Stimulated activated naive CD4-positive, alpha-beta T cell (primary cell): ENCODE measurements around the gene EBF3.

Experiments
- DNase-seq, 6 experiments: peaks; one replicate each; lab custom pipeline; 2025; lab: John Stamatoyannopoulos, UW

EBF3 gene

DNA sequence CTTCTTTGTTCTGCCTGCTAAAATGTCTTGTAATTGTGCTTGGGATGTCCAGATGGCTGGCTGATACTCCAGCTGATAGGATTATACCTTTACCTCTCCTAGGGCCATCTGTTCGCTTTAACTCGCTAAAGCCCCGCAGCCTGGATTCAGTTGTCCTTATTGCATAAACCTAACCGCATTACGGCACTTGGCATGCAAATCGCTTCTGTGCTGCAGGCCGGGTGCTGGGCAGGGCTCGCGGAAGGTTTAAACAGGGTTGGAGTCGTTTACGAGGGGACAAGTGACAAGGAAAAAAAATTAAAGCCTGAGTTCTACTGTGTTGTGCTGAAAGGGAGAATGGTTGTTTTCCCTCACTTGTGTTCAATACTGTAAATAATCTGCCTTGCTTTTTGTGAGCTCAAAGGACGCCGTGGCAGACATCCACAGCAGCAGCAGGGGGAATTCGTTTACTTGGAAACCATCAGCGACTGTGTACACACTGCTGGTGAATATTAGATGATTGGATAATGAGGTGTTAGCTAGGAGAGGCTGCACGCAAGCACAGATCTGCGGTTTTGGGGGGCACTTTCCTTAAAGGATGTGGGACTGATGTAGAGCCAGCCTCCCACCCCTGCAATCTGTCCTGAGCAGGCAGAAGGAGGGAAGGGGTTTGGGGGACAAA, 93.0 kb downstream of the EBF3 start:
- DNase-seq = no peak

DNA sequence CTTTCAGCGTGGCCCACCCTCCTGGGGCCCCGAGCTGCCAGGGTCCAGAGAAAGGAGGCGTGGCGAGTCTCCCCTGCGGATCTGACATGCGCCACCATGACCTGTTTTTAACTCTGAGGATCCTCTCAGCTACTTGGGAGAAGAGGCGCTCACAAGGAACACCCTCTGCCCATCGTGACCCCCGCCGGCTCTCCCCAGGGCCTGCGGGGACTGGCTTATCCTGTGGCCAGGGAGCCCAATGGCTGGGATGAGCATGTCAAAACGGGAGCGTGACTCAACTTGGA, 93.7 kb downstream of the EBF3 start:
- no peak for DNase-seq

DNA sequence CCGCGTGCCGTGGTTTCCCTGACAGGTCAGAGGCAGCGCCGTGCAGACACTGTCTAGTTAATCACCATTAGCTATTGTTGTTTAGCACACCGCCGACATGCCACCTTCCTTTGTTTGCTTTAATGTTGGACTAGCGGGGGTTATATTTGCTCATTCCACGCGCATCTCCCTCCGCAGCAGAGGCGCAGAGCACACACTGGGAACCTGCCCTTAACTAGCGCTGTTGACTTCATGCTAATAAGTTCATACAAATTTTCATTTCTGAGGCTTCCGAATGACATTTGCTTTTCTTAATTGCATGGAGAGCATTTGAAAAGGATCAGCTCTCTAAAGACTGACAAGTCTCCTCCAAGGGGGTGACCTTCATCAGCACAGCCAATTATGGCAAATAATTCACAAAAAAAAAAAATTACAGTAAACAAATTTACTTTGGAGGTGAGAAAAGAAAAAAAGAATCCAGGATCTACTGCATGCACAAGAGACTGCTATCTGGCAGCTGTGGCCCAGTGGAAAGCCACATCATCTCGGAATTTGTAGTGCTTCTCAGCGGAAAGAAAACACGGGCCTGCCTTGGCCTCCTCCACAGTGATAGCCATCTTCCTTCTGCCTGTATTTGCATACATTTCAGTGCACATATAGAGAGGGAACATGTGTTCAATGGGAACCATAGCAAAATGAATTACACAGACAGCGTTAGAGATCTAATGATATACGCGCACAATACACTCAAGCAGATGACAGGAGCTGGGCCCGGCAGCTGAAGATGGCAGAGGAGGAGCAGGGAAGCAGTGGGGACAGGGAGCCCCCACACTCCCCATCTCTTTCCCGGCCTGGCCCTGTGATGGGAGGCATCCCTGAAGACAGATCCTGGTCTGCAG, 94.2 kb downstream of the EBF3 start:
- DNase-seq = no peak

DNA sequence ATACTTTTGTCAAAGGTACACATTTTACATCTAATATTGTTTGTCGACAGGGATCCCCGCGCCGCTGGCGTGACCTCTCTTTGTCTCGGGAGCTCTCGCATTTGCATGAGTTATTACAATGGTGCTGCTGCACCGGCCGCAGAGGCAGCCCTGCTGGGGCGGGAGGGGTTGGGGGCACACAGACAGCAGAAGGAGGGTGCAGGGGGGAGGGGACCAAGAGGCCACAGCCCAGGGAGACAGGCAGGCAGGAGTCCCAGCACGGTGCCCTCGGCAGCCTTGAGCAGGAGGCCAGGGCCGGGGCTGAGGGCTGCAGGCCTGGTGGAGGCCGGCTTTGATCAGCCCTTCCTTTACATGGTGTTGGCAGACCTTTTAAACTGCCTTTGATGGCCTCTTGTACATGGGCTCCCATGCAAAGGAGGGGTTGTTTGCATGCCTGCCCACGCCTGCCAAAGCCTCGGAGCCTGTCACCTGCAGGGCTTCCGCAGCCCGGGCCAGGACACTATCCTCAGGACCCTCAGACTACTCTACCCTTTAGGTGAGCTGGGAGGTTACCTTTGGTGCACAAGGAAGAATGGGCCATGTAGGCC, 95.5 kb downstream of the EBF3 start:
- DNase-seq = no peak

DNA sequence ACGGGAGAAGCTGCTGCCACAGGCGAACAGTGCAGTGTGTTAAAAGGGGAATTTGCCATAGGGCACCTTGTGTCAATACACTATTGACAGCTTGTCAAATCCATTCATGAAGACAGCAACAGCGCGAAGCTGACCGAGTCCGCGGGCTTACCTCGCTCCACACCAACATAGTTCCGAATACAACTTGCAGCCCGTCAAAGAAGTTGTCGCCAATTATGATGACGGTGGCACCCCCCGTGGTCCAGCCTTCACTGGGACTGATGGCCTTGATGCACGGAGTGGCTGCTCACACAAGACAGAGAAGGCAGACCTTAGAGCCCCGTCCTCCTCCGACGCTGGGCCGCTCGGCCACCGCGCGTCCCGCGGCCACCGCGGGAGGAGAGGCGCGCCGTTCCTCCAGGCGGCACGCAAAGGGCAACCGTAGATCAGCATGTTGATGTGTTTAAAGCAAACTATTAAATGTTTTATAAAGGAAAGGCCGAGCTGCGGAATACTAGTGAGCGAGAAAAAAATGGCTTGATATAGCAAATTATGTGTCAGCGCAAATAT, 96.4 kb downstream of the EBF3 start:
- DNase-seq = no peak

DNA sequence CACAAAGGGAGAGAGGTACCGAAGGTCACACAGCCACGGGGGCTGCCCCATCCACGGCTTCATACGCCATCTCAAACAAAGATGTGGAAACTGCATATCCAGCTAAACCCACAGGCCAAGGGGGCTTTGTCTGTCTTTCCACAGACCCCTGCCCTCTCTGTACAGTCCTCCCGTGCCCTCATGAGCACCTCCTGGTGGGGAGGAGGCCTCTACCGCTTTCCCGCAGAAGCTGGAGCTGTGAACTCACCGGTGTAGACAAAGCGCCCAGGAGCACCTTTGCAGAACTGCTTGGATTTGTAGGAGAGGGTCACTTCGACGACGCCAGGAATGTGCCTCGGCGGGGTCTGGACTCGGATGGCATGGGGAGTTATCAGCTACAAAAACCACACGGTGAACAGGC, 97.2 kb downstream of the EBF3 start:
- no peak for DNase-seq

DNA sequence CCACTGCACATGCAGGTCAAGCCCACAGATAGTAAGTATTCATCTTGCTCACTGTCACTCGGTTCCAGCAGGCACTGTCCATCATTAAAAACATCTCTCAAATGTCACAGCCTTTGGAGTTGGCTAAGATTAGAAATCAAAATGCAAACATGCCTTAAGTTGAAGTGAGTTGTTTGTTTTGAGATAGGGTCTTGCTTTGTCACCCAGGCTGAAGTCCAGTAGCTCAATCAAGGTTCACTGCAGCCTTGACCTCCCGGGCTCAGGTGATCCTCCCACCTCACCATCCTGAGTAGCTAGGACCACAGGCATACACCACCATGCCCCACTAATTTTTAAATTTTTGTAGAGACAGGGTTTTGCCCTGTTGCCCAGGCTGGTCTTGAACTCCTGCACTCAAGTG, 98.1 kb downstream of the EBF3 start:
- no peak for DNase-seq

DNA sequence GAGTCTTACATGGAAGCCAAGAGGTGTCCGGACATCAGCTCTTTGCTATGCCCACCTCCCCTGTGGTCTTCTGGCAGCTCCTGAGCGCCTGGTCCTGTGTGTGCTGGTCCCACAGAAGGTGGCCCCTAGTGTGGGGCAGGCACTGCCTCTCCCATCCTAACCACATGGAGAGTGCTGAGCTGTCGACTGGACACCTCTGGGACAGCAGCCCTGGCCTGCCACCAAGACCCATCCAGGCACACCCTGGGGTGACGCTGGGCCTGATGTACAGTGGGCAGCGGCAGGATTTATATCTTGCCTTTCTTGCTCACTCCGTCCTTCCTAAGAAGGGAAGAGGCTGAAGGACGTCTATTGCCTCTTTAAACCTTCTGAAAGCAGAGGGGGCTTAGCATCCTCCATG, 98.7 kb downstream of the EBF3 start:
- DNase-seq = no peak

DNA sequence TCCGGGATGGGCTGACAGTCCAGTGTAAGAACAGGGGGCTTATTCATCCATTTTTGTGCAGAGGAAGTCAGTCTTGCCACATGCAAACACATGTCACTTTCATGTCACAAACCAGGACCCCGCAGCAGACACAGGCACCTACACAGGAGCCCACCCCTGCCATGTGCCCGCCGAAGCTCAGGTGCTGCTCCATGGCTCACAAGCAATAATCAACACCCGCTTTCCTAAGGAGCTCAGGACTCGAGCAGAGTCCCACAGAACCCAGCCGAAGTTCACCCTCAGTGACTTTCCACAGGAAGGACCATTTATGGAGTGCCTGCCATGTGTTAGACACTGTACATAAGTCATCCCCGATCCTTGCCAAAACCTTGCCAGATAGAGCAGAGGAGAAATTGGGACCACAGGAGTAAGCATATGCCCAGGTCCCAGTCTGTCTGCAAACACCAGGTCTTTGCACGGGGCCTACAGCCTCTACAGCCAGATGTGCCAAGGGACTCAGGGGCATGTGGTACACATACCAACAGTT, 99.4 kb downstream of the EBF3 start:
- no peak for DNase-seq

DNA sequence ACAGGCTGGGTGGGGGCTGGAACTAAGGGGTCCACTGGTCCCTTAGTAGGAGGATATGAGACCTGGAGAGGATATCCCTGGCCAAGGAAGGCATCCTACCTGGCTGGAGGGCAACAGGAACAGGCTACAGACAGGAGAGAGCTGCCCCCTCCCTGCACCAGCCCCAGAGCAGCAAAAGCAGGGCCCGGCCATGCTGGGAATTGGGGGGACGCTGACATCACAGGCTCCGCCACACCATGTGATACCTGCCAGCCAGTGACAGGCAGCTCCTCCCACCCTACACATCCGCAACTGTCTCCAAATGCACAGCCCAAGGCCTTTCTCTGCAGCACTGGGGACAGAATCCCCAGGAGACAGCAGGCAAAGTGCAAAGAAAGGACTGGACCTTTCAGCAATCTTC, 100.0 kb downstream of the EBF3 start:
- DNase-seq = no peak

DNA sequence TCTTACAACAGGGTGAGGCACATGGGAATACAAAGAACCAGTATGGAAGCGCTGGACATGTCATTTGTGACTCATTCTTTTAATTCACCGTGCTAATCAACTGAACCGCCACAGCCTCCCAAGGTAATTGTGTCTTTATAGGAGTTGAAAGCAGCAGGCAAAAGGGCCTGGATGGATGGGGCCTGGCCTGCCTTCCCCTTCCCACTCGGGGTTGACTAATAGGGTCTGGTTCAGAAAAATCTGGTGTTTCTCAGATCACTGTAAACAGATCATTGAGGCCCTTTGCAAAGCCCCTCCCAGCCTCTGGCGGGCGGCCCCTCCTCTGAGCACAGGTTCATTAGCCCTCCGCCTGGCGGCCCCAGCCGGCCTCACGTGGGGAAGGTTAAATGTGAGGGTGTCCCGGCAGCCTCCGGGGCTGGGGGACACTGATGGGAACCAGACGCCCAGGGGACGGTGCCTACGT, 100.8 kb downstream of the EBF3 start:
- DNase-seq = no peak

DNA sequence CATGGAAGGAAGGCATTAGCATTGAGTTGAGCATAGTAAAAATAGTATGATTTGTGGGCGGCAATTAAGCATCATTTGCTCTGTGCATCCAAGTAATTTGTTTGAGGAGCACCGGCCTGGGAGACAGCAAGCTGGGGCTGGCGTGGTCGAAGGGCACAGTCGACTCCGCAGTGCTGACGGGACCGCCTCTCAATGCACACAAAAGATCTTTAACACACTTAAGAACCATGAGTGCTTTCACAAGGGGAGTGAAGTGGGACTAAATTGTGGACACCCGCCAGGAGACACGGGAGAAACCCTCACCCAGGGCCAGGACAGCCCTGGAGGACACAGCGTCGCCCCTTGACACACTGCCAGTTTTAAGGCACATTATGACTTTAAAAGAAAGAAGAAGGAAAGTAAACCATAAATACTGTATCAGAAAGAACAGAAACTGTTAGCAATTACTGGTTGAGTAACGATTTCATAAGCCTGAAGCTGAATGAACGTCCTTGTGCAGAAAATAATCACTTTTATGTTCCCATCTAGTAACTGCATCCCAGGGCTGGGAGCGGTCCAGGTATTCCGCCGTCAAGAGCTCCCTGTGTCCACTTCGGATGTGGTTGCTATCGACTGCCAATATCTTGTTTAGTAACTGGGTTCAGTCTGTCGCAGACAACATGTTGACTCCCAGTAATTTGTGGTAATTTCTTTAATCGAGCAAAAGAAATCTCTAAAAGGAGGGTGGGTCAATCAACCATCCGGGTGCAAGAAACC, 102.1 kb downstream of the EBF3 start:
- DNase-seq = no peak

DNA sequence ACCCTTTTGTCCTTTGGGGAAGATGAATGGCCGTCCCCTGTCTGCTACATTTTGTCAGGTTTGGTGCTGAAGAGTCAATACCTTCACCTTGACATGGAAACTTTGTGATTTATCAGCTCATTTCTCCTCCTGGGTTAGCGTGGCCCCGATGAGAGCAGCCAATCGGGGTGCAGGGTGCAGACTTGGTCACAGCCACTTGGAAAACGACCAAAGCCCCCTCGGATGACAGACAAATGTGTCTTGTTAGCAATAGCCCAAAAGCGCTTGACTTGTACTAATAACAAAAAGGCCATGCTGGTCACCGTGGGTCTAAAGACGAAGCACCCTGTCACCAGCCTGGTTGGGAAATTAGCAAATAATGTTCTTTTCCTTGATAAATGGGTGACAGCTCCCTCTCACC, 103.7 kb downstream of the EBF3 start:
- DNase-seq = no peak

DNA sequence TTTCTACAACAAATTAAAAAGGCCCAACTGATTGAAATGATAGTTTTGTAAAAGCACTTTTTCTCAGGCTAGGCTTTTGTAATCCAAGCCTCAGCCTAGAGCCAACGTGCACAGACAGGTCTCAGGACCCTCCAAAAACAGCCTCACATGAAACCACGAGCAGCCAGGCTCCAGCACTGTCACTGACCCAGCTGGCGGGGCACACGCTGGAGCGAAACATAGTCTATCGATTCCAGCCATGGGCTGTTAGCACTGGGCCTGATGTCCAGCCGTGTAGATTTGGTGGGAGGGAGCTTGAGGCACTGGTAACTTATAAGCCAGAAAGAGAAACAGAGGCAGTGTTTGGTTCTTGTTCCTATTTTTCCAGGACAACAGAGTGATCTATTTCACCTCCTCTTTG, 104.5 kb downstream of the EBF3 start:
- no peak for DNase-seq

DNA sequence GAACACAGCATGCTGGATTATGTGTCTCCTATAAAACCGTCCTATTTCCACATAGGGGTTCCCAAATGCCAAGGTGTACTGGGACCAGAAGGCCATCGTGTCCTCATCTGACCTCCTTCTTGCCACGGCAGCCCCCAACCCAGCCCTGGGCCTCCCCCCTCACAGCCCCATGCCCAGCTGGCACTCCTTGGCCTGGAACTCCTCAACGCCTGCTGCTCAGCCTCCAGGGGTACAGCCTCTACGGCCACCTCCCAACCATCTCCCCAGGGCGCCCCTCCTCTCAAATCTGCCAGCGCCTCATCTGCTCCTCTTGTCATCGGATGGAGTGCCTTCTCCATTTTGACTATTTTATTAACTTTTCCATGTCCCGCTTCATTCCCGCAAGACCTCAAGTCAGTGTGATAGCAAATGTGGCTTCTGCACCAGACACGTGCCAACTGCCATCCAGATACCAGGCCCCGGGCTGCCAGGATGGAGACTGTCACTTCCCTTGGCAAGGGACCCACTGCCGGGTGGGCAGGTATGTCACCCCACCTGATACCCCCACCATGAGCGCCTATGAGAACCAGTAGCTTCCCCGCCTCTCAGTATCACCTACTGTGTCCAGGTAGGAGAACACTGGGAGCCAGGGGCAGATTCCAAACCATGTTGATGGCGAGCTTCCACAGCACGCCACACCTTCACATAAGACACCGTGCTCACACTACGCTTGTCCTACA, 106.7 kb downstream of the EBF3 start:
- no peak for DNase-seq

DNA sequence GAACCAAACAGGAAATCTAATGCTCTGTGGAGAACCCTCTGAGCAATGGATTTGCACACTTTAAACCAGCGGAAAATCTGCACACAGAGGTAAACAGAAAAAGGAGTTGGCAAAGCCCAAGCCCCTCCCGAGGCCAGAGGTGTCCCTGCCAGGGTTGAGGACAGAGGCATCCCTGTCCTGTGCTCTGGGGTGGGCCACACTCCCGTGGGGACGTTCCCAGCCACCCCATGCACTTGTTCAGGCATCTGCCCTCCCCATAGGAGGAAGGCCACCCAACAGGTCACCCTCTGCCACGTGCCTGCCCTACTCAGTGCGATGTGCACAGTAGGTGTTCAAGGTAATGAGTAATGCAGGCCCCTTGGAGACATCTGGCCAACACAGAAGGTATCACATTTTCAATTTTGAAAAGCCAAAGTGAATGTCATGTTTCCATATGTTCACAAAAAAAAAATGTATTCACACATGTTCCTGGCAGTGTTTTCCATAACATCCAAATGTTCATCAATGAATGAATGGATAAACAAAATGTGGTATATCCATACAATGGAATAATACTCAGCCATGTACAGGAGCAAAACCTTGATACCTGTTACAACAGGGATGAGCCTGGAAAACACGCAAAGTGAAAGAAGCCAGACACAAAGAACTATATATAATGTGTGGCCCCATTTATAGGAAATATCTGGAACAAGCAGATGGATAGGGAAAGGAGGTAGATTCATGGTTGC, 108.1 kb downstream of the EBF3 start:
- no peak for DNase-seq

DNA sequence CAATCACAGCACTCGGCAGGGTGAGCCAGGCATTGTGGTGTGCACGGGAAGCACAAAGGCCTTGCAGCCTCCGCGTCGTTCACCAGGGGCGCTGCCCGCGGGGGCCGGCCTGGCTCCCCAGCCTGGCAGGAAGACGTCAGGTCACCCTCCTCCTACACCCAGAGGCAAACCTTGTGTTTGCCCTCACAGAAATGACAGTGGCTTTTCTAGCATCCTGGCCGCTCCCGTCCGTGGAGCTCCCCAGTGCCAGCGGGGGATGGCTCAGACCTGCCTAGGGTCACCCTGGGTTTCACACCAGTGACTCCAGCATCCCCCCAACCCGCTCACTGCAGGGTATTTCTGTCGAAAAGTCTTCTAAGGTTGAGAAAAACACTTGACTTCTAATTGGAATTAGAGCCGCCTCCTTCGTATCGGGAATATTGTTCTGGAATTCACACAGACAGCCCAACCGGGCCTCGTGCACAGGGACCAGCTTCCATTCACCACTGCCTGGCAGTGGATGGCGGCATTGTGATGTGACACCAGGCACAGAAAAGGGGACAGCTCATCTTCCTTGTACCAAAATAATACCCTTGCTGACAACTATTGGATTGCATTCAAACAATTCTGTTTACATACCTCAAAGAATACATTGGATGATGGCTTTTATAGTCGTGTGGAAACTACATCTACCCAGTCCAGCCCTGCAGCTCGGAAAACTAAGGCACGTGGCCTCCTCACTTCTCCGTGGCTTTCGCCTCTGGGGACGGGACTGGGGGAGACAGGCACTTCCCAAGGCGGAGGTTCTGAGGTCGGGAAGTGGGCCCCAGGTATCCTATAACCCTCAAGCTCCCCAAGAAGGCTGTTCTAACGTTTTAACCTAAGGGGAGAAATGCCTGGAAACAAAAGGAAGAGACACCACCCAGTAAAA, 109.0 kb downstream of the EBF3 start:
- DNase-seq = no peak

DNA sequence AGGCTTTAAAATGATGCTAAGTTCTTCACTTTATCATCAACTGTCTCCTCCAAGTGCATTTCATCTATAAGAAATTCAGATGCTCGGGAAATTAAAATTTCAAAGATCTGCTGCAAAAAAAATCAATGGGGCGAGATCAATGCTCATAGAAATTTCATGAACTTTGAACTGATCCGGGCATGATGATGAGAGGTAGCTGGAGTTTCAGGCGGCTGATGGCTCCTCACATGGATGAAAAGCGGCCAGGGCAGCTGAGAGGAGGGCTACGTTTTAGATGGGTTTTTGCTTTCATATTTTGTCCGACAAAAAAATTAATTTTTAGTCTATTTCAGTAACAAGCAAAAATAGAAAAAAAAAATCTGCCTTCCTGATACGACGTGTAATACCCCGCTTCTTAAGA, 109.9 kb downstream of the EBF3 start:
- DNase-seq = no peak

DNA sequence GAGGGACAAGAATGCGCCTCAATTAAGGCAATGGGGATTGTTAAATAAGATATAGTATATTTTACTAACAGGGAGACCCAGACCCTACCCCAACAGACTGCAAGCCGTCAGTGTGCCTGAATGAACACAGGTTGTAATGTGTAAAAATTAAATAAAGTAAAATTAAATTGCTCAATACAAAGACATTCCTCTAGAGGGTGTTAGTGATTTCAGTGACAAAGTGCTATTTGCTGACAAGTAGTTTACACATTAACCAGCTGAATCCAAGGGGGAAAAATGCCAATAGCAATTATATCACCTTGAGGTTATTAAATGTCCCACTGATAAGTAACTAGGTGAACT, 110.5 kb downstream of the EBF3 start:
- no peak for DNase-seq
